ENCODE measurements around the gene NUMB. TPM values are rescaled to one million over a fixed set of nuclear protein-coding genes. Genes with fewer than 3 reads are reported as not detected.
"Not testable (repeated sequence)": the region's sequence is repeated elsewhere in the genome, so short reads cannot be mapped to it uniquely, and the experiment has no call there.

NUMB gene
- total RNA-seq, 2 experiments from 2014 or later: 18.6 to 87.8 TPM

- H3K4me3 ChIP-seq (ENCODE audit: low read depth, low read length, poor library complexity, severe bottlenecking): no peak overlapping the region
- CTCF ChIA-PET (ENCODE audit: unreplicated experiment): no interaction called here
- H2AFZ ChIP-seq (ENCODE audit: low read length): no peak overlapping the region
- intact Hi-C loops (cut with micrococcal nuclease; ENCODE audit: unreplicated experiment): no loop called here
- no peaks in the 10 kb centered on the region for H4K20me1 ChIP-seq (ENCODE audit: insufficient read depth, low read length)
- TF ChIP-seq, protein P1, sequence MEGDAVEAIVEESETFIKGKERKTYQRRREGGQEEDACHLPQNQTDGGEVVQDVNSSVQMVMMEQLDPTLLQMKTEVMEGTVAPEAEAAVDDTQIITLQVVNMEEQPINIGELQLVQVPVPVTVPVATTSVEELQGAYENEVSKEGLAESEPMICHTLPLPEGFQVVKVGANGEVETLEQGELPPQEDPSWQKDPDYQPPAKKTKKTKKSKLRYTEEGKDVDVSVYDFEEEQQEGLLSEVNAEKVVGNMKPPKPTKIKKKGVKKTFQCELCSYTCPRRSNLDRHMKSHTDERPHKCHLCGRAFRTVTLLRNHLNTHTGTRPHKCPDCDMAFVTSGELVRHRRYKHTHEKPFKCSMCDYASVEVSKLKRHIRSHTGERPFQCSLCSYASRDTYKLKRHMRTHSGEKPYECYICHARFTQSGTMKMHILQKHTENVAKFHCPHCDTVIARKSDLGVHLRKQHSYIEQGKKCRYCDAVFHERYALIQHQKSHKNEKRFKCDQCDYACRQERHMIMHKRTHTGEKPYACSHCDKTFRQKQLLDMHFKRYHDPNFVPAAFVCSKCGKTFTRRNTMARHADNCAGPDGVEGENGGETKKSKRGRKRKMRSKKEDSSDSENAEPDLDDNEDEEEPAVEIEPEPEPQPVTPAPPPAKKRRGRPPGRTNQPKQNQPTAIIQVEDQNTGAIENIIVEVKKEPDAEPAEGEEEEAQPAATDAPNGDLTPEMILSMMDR (conservative IDR thresholded peaks at IDR 0.05; ENCODE audit: low read length): no peak
- TF ChIP-seq EZH2phosphoT487 (IDR thresholded peaks at IDR 0.05; ENCODE audit: borderline replicate concordance, low read depth, low read length): no peak
- no TSS peak for BruUV-seq (replicated peaks)
- POLR2A ChIA-PET: interaction anchor here (0.7 kb wide), 1 partner anchor 31 kb away, joined by 3 read pairs; no protein-coding TSS in a partner anchor
- no peaks in the 10 kb centered on the region for H3K9me2 ChIP-seq (ENCODE audit: insufficient read depth, low read length)
- H3K27ac ChIP-seq (ENCODE audit: low read depth, low read length, poor library complexity, severe bottlenecking): no peak overlapping the region
- no peaks in the 10 kb centered on the region for H3K36me3 ChIP-seq (ENCODE audit: insufficient read depth, low read length)
- no peak overlapping the region for H3K4me2 ChIP-seq (ENCODE audit: low read length)
- no peak for DNase-seq (ENCODE audit: low spot score)
- no peaks in the 10 kb centered on the region for H3K79me2 ChIP-seq (ENCODE audit: insufficient read depth, low read depth, low read length)
- peaks cover 12% of the 10 kb centered on the region for H3K4me1 ChIP-seq (ENCODE audit: insufficient read depth, low read length, poor library complexity, severe bottlenecking)
- no peaks in the 10 kb centered on the region for H3K9me3 ChIP-seq (ENCODE audit: low read length)
These were observed 145.2 kb downstream of the NUMB start for GRCh38 chr14:73313151-73313550.

DNA sequence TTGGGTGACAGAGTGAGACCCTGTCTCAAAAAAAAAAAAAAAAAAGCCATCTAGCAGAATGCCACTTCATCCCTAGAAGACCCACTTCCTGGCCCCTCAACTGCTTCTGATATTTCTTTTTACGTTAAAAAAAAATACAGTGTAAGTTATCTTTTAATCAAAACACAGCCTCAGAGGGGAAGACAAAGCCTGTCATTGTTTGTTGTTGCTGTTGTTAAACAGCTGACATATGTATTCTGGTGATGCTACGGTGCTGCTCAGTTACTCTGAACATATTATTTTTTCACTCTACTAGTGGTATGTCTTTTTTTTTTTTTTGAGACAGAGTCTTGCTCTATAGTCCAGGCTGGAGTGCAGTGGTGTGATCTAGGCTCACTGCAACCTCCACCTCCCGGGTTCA, 145.7 kb downstream of the NUMB start:
- intact Hi-C loops (cut with micrococcal nuclease; ENCODE audit: unreplicated experiment): no loop called here
- TF ChIP-seq EZH2phosphoT487 (IDR thresholded peaks at IDR 0.05; ENCODE audit: borderline replicate concordance, low read depth, low read length): no peak
- TF ChIP-seq, protein P1 (conservative IDR thresholded peaks at IDR 0.05; ENCODE audit: low read length): no peak
- no TSS peak for BruUV-seq (replicated peaks)
- Histone ChIP-seq H3K4me1 (ENCODE audit: insufficient read depth, low read length, poor library complexity, severe bottlenecking) (peaks cover 12% of the 10 kb centered on the region), H3K79me2 (ENCODE audit: insufficient read depth, low read depth, low read length) (no peaks in the 10 kb centered on the region), H3K9me3 (ENCODE audit: low read length) (no peaks in the 10 kb centered on the region), H3K4me3 (ENCODE audit: low read depth, low read length, poor library complexity, severe bottlenecking) (no peak overlapping the region), H3K4me2 (ENCODE audit: low read length) (no peak overlapping the region), H3K36me3 (ENCODE audit: insufficient read depth, low read length) (no peaks in the 10 kb centered on the region), H4K20me1 (ENCODE audit: insufficient read depth, low read length) (no peaks in the 10 kb centered on the region), H3K27ac (ENCODE audit: low read depth, low read length, poor library complexity, severe bottlenecking) (no peak overlapping the region), H3K9me2 (ENCODE audit: insufficient read depth, low read length) (no peaks in the 10 kb centered on the region), H2AFZ (ENCODE audit: low read length) (no peak overlapping the region)
- CTCF ChIA-PET (ENCODE audit: unreplicated experiment): no interaction called here
- DNase-seq (ENCODE audit: low spot score): no peak
- POLR2A ChIA-PET: interaction anchor here (0.7 kb wide), 2 partner anchors 31 to 143 kb away, joined by 3 read pairs; no protein-coding TSS in a partner anchor

DNA sequence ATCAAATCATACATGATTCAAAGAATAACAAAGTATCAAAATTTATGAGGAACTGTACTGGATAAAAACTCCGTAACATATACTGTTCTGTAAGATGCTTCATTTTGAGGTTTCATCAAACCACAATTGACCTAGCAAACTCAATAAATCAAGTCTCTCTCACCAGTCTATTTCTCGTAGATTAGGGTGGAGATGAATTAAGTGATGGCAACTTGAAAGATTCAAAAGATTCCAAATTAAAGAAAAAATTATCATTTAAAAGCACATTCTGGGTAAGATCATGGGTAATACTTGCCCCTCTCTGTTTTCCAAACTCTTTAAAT, 146.7 kb downstream of the NUMB start:
- intact Hi-C loops (cut with micrococcal nuclease; ENCODE audit: unreplicated experiment): no loop called here
- H3K9me2 ChIP-seq (ENCODE audit: insufficient read depth, low read length): no peaks in the 10 kb centered on the region
- no TSS peak for BruUV-seq (replicated peaks)
- peaks cover 12% of the 10 kb centered on the region for H3K4me1 ChIP-seq (ENCODE audit: insufficient read depth, low read length, poor library complexity, severe bottlenecking)
- H3K36me3 ChIP-seq (ENCODE audit: insufficient read depth, low read length): no peaks in the 10 kb centered on the region
- H3K9me3 ChIP-seq (ENCODE audit: low read length): no peaks in the 10 kb centered on the region
- no peaks in the 10 kb centered on the region for H3K79me2 ChIP-seq (ENCODE audit: insufficient read depth, low read depth, low read length)
- TF ChIP-seq, protein P1 (conservative IDR thresholded peaks at IDR 0.05; ENCODE audit: low read length): no peak
- TF ChIP-seq EZH2phosphoT487 (IDR thresholded peaks at IDR 0.05; ENCODE audit: borderline replicate concordance, low read depth, low read length): no peak
- H2AFZ ChIP-seq (ENCODE audit: low read length): peak overlapping the region; percentile 31; the same call in 1 of the 2 replicates
- no peak overlapping the region for H3K27ac ChIP-seq (ENCODE audit: low read depth, low read length, poor library complexity, severe bottlenecking)
- ChIA-PET CTCF (ENCODE audit: unreplicated experiment) (no interaction called here), POLR2A (no interaction called here)
- DNase-seq (ENCODE audit: low spot score): no peak
- no peak overlapping the region for H3K4me3 ChIP-seq (ENCODE audit: low read depth, low read length, poor library complexity, severe bottlenecking)
- peak overlapping the region; percentile 53; the same call in 1 of the 2 replicates for H3K4me2 ChIP-seq (ENCODE audit: low read length)
- H4K20me1 ChIP-seq (ENCODE audit: insufficient read depth, low read length): no peaks in the 10 kb centered on the region

GRCh38 chr14:73309207-73309606, 149.1 kb downstream of the NUMB start:
- peaks cover 28% of the 10 kb centered on the region for H3K4me1 ChIP-seq (ENCODE audit: insufficient read depth, low read length, poor library complexity, severe bottlenecking)
- H3K9me2 ChIP-seq (ENCODE audit: insufficient read depth, low read length); CTCF ChIA-PET (ENCODE audit: unreplicated experiment); H2AFZ ChIP-seq (ENCODE audit: low read length); H3K27ac ChIP-seq (ENCODE audit: low read depth, low read length, poor library complexity, severe bottlenecking); DNase-seq (ENCODE audit: low spot score); H3K4me3 ChIP-seq (ENCODE audit: low read depth, low read length, poor library complexity, severe bottlenecking); H4K20me1 ChIP-seq (ENCODE audit: insufficient read depth, low read length); BruUV-seq (replicated peaks); H3K9me3 ChIP-seq (ENCODE audit: low read length); H3K36me3 ChIP-seq (ENCODE audit: insufficient read depth, low read length); POLR2A ChIA-PET; H3K4me2 ChIP-seq (ENCODE audit: low read length); intact Hi-C loops (cut with micrococcal nuclease; ENCODE audit: unreplicated experiment); H3K79me2 ChIP-seq (ENCODE audit: insufficient read depth, low read depth, low read length): not testable (repeated sequence)
